Measurements from ENCODE around the gene OSBPL5. TPM values are rescaled to one million over a fixed set of nuclear protein-coding genes. Genes with fewer than 3 reads are reported as not detected.

Gene OSBPL5
- total RNA-seq, 1 experiment from 2014 or later, result 16.1 TPM

DNA sequence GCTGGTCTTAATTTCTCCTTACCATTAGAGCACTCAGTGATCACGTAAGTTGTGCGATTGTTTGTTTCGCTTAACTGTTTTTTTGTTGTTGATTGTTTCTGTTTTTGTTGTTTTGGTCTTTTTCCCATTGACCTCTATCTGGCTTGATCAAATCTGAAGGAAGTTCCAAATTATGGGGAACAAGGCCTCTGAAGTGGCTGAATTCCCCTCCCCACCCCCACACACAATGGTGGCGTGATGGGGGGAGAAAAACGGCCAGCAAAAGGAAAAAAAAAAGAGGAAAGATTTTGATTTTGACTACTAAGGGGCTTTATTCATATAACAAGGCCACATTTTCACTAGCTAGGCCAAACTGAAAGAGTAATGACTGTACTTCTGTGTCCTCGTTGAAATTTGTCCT is 53.6 kb downstream of the OSBPL5 start:
- no peak overlapping the region for H3K56ac ChIP-seq (ENCODE audit: insufficient read length, low read depth, low read length)
- no peak overlapping the region for H2BK120ac ChIP-seq (ENCODE audit: low read depth, low read length, poor library complexity, severe bottlenecking)
- H3K79me2 ChIP-seq (ENCODE audit: insufficient read depth, low read length), result no peaks in the 10 kb centered on the region
- H3K14ac ChIP-seq (ENCODE audit: insufficient read depth, low read length), result no peak overlapping the region
- H4K20me1 ChIP-seq (ENCODE audit: control insufficient read depth, insufficient read depth, insufficient read length), result no peaks in the 10 kb centered on the region
- Mint-ChIP-seq H3K36me3 (ENCODE audit: insufficient read depth in 1 of 3, low read depth in 3 of 3) (peaks cover 45 to 54% (median 46%) of the 10 kb centered on the region in 3 experiments), H3K27ac (no peak overlapping the region), H3K4me3 (no peak overlapping the region), H3K27me3 (ENCODE audit: low read depth) (peaks cover 2% of the 10 kb centered on the region; the same call in 1 of the 2 replicates), H3K9me3 (peaks cover 42 to 44% of the 10 kb centered on the region in 2 experiments), H3K4me1 (peaks cover 17 to 26% of the 10 kb centered on the region in 2 experiments)
- no peak overlapping the region for H3K4ac ChIP-seq (ENCODE audit: low read depth, low read length)
- H4K8ac ChIP-seq (replicated peaks; ENCODE audit: insufficient read length, low read depth, low read length), result no peak overlapping the region
- no peaks in the 10 kb centered on the region for H3K4me1 ChIP-seq (ENCODE audit: insufficient read depth, low read length)
- no peak overlapping the region for H2AK5ac ChIP-seq (ENCODE audit: insufficient read length, low read length)
- no peaks in the 10 kb centered on the region for H3K23me2 ChIP-seq (ENCODE audit: insufficient read length, low read depth, low read length, poor library complexity, severe bottlenecking)
- no peak overlapping the region for H4K91ac ChIP-seq (ENCODE audit: insufficient read length, low read depth, low read length)
- H2AFZ ChIP-seq (ENCODE audit: low read length), result no peak overlapping the region
- H2BK15ac ChIP-seq (ENCODE audit: low read depth, low read length), result no peak overlapping the region
- DNase-seq, result no peak
- no peak overlapping the region for H3K27ac ChIP-seq (ENCODE audit: insufficient read length, low read depth, low read length)
- no peak overlapping the region for H3K23ac ChIP-seq (ENCODE audit: insufficient read length, low read depth, low read length)
- no peak overlapping the region for H2BK12ac ChIP-seq (ENCODE audit: insufficient read length, low read depth, low read length)
- H3K9me3 ChIP-seq (ENCODE audit: control insufficient read depth, low read depth, low read length), result peaks cover 13% of the 10 kb centered on the region
- H4K5ac ChIP-seq (ENCODE audit: insufficient read length, low read depth, low read length), result no peak overlapping the region
- no peaks in the 10 kb centered on the region for H3K27me3 ChIP-seq (ENCODE audit: insufficient read depth, low read length)
- no peak overlapping the region for H3K9ac ChIP-seq (ENCODE audit: extremely low read depth, insufficient read length, low read length)
- TF ChIP-seq, protein P1, sequence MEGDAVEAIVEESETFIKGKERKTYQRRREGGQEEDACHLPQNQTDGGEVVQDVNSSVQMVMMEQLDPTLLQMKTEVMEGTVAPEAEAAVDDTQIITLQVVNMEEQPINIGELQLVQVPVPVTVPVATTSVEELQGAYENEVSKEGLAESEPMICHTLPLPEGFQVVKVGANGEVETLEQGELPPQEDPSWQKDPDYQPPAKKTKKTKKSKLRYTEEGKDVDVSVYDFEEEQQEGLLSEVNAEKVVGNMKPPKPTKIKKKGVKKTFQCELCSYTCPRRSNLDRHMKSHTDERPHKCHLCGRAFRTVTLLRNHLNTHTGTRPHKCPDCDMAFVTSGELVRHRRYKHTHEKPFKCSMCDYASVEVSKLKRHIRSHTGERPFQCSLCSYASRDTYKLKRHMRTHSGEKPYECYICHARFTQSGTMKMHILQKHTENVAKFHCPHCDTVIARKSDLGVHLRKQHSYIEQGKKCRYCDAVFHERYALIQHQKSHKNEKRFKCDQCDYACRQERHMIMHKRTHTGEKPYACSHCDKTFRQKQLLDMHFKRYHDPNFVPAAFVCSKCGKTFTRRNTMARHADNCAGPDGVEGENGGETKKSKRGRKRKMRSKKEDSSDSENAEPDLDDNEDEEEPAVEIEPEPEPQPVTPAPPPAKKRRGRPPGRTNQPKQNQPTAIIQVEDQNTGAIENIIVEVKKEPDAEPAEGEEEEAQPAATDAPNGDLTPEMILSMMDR (conservative IDR thresholded peaks at IDR 0.05), result no peak
- no peak overlapping the region for H2BK20ac ChIP-seq (ENCODE audit: low read depth, low read length, poor library complexity, severe bottlenecking)
- H3K4me2 ChIP-seq (ENCODE audit: insufficient read depth, insufficient read length, low read length), result no peak overlapping the region
- H3T11ph ChIP-seq (ENCODE audit: low read length), result no peak overlapping the region
- WGBS (ENCODE audit: extremely low coverage, insufficient read length, low lambda C conversion rate), result no CpG with 5 or more reads among the region's 6 CpGs
- no peaks in the 10 kb centered on the region for H3K79me1 ChIP-seq (ENCODE audit: insufficient read depth, low read depth, low read length, poor library complexity, severe bottlenecking)
- no peak overlapping the region for H2BK5ac ChIP-seq (ENCODE audit: insufficient read length, low read length)
- H3K18ac ChIP-seq (ENCODE audit: insufficient read length, low read depth, low read length), result no peak overlapping the region
